HL-60 (cell line): ENCODE data around the gene TMEM239.

Experiments used
- DNase-seq, 2 experiments: peaks; one replicate each; pipeline ENCODE4 v3.0.0-alpha.2; 2010 to 2020; ENCODE audit warnings: low read depth in 1 of 2, low spot score in 1 of 2
- H3K27ac ChIP-seq: fragments of 250-450 bp; sonication (Bioruptor Pico); replicated peaks from 2 replicates; pipeline ENCODE4 v1.5.1; 2020; ENCODE audit warnings: mild to moderate bottlenecking, moderate library complexity
- H3K27me3 ChIP-seq: fragments of 250-450 bp; sonication (Bioruptor Pico); 2 replicates; pipeline ENCODE4 v1.5.1; 2021; ENCODE audit warnings: mild to moderate bottlenecking, moderate library complexity; ENCODE audit not compliant: insufficient read depth, poor library complexity, severe bottlenecking
- H3K4me3 ChIP-seq: replicated peaks from 2 replicates; pipeline ENCODE4 v1.5.1; 2011; ENCODE audit warnings: mild to moderate bottlenecking, control low read depth, low read length; ENCODE audit not compliant: insufficient read depth
- CTCF ChIP-seq: IDR thresholded peaks from one replicate; pipeline ENCODE4 v1.5.1; 2011; ENCODE audit warnings: low read length, control low read depth, inconsistent platforms; ENCODE audit not compliant: insufficient read depth
- GABPA ChIP-seq: IDR thresholded peaks from 2 replicates; pipeline ENCODE4 v1.6.1; 2012; ENCODE audit warnings: low read depth
- POLR2AphosphoS5 ChIP-seq: IDR thresholded peaks from 2 replicates; pipeline ENCODE4 v1.6.1; 2012; ENCODE audit warnings: low read depth
- REST ChIP-seq: IDR thresholded peaks from 2 replicates; pipeline ENCODE4 v1.6.1; 2012; ENCODE audit warnings: low read depth; ENCODE audit not compliant: insufficient replicate concordance
- SPI1 ChIP-seq: IDR thresholded peaks from 2 replicates; pipeline ENCODE4 v1.6.1; 2012; ENCODE audit warnings: low read depth, mild to moderate bottlenecking, borderline replicate concordance

TMEM239 gene

GRCh38 chr20:2864626-2865025, 48.5 kb downstream of the TMEM239 start:
- Histone ChIP-seq H3K27me3 (no peaks in the 10 kb centered on the region), H3K4me3 (no peak overlapping the region), H3K27ac (no peak overlapping the region)
- TF ChIP-seq GABPA (no peak), REST (no peak), POLR2AphosphoS5 (no peak), CTCF (no peak)
- no peak for DNase-seq

- Histone ChIP-seq H3K27me3 (no peaks in the 10 kb centered on the region), H3K4me3 (no peak overlapping the region), H3K27ac (no peak overlapping the region)
- no peak for TF ChIP-seq CTCF
- TF ChIP-seq GABPA = no peak
- DNase-seq = no peak
Measured at GRCh38 chr20:2865101-2865500, 48.9 kb downstream of the TMEM239 start.

GRCh38 chr20:2865630-2866029, 49.5 kb downstream of the TMEM239 start:
- H3K27me3 ChIP-seq = no peaks in the 10 kb centered on the region
- no peak for DNase-seq
- TF ChIP-seq POLR2AphosphoS5 (no peak), SPI1 (no peak), CTCF (no peak), GABPA (no peak), REST (no peak)

GRCh38 chr20:2866236-2866635, 50.1 kb downstream of the TMEM239 start:
- DNase-seq = no peak
- TF ChIP-seq GABPA (no peak), POLR2AphosphoS5 (no peak), CTCF (no peak), SPI1 (no peak), REST (no peak)
- H3K4me3 ChIP-seq = no peak overlapping the region

More at GRCh38 chr20:2865630-2866029, 49.5 kb downstream of the TMEM239 start:
- H3K27ac ChIP-seq = no peak overlapping the region
- no peak overlapping the region for H3K4me3 ChIP-seq

More at GRCh38 chr20:2866236-2866635, 50.1 kb downstream of the TMEM239 start:
- Histone ChIP-seq H3K27me3 (no peaks in the 10 kb centered on the region), H3K27ac (no peak overlapping the region)
